ENCODE results near the gene STRN3. TPM values are rescaled to one million over a fixed set of nuclear protein-coding genes. Genes with fewer than 3 reads are reported as not detected.
A peak's percentile ranks its signal among the peaks of the same experiment; 100 is the strongest.

Gene STRN3
- total and polyA plus RNA-seq, 5 donors from 2014 or later: 3.5 to 27.1 (median 4.4) TPM

GRCh38 chr14:30996892-30997659 lies 29.1 kb downstream of the STRN3 start:
- Mint-ChIP-seq H3K36me3 (peaks cover 32% of the 10 kb centered on the region), H3K27ac (no peak overlapping the region), H3K4me3 (no peak overlapping the region), H3K4me1 (peaks cover 13 to 52% (median 41%) of the 10 kb centered on the region in 4 donors), H3K27me3 (no peaks in the 10 kb centered on the region), H3K9me3 (peaks cover 0 to 13% (median 1%) of the 10 kb centered on the region in 7 donors)
- no peaks in the 10 kb centered on the region for H3K27me3 ChIP-seq (ENCODE audit: control insufficient read depth, insufficient read depth, low read length)
- H3K36me3 ChIP-seq (ENCODE audit: control insufficient read depth, insufficient read depth, low read length): peaks cover 19% of the 10 kb centered on the region
- no peak overlapping the region for H3K4me3 ChIP-seq (ENCODE audit: low read depth, low read length)
- peaks cover 16% of the 10 kb centered on the region for H3K4me1 ChIP-seq (ENCODE audit: control insufficient read depth, insufficient read depth, low read length, poor library complexity, severe bottlenecking)
- no peak for DNase-seq
- ATAC-seq (ENCODE audit: low read depth in 2 of 2): no peak
- no peak overlapping the region for H3K27ac ChIP-seq (ENCODE audit: insufficient read depth, low read length, poor library complexity, severe bottlenecking)
- H3K9me3 ChIP-seq (ENCODE audit: control insufficient read depth in 2 of 2, low read length in 2 of 2): peaks cover 12 to 13% of the 10 kb centered on the region in 2 experiments

DNA sequence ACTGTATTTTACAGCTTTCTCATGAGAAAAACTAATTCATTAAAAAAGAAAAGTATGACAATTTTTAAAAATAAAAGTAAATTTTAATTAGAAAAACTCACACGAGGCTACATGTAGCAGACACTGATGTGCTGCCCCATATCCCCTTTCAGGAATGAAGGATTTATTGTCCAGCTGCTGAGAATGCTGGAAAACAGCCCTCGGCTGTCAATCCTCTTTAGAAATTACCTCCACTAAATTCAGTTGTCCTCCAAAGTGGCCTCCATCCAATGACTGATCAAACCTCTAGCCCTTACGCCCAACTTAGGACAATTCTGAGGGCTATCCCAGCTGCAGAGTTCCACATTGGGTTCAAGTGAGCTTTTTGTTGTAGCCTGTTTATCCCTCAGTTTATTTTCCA lies 30.5 kb downstream of the STRN3 start:
- Mint-ChIP-seq H3K4me1 (peaks cover 21 to 55% (median 46%) of the 10 kb centered on the region in 4 donors), H3K27ac (no peak overlapping the region), H3K9me3 (peaks cover 0 to 13% (median 1%) of the 10 kb centered on the region in 7 donors), H3K27me3 (no peaks in the 10 kb centered on the region), H3K4me3 (peak overlapping the region in 2 of 4 donors; percentile 7 to 29), H3K36me3 (peaks cover 22% of the 10 kb centered on the region)
- Histone ChIP-seq H3K9me3 (ENCODE audit: control insufficient read depth in 2 of 2, low read length in 2 of 2) (peaks cover 12 to 13% of the 10 kb centered on the region in 2 experiments), H3K36me3 (ENCODE audit: control insufficient read depth, insufficient read depth, low read length) (peaks cover 17% of the 10 kb centered on the region), H3K4me1 (ENCODE audit: control insufficient read depth, insufficient read depth, low read length, poor library complexity, severe bottlenecking) (peaks cover 16% of the 10 kb centered on the region), H3K27me3 (ENCODE audit: control insufficient read depth, insufficient read depth, low read length) (no peaks in the 10 kb centered on the region), H3K4me3 (ENCODE audit: low read depth, low read length) (no peak overlapping the region), H3K27ac (ENCODE audit: insufficient read depth, low read length, poor library complexity, severe bottlenecking) (no peak overlapping the region)
- ATAC-seq (ENCODE audit: low read depth in 2 of 2) (no peak), DNase-seq (no peak)

DNA sequence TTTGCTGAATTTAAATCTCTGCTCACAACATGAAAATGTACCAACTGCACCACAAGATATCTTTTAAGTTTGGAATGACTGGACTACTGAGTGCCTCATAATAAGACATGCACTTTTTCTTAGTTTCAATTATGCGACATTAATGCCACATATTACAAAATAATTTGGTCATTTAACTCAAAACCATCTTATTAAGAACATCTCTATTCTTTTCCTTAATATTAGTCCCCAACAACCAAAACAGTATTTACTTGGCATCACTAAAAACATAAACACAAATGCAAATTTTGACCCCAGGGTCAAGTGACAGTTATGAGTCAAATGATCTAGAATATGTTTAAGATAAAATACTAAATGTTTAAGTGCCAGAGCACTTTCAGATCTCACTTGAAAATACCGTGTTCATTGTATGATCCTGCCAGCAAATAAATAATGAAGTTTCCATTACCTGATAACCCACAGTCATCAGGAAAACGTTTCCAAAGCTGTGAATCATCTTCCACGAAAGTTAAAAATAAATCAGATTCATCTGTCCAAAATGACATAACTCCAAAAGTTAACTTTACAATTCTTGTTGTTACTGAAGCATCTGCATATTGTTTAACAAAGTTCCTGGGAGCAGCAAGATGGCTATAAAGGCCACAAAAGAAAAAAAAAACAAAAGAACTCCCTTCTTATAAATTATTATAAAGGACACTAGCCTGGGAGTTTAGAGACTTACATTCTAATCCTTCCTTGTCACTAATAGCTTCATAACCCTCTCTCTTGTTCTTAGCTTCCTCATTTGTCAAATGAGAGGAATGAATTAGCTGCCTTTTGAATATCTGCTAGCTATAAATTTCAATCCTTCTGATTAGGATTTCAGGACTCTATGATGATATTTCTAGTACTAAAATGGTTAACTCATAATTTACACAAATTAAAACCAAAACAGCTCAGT lies 31.2 kb downstream of the STRN3 start:
- Mint-ChIP-seq H3K36me3 (peaks cover 19% of the 10 kb centered on the region), H3K4me1 (peaks cover 24 to 51% (median 41%) of the 10 kb centered on the region in 4 donors), H3K27ac (peak overlapping the region in 1 of 3 donors; percentile 62), H3K9me3 (peaks cover 0 to 13% (median 0%) of the 10 kb centered on the region in 7 donors), H3K4me3 (peak overlapping the region in 2 of 4 donors; percentile 41 to 42), H3K27me3 (no peaks in the 10 kb centered on the region)
- Histone ChIP-seq H3K4me3 (ENCODE audit: low read depth, low read length) (no peak overlapping the region), H3K9me3 (ENCODE audit: control insufficient read depth in 2 of 2, low read length in 2 of 2) (peaks cover 12 to 13% of the 10 kb centered on the region in 2 experiments), H3K36me3 (ENCODE audit: control insufficient read depth, insufficient read depth, low read length) (peaks cover 17% of the 10 kb centered on the region), H3K27ac (ENCODE audit: insufficient read depth, low read length, poor library complexity, severe bottlenecking) (no peak overlapping the region), H3K27me3 (ENCODE audit: control insufficient read depth, insufficient read depth, low read length) (no peaks in the 10 kb centered on the region), H3K4me1 (ENCODE audit: control insufficient read depth, insufficient read depth, low read length, poor library complexity, severe bottlenecking) (peaks cover 16% of the 10 kb centered on the region)
- ATAC-seq (ENCODE audit: low read depth in 2 of 2) (no peak), DNase-seq (peak in 1 of 3 donors; percentile 13)

GRCh38 chr14:30993071-30993470 lies 33.1 kb downstream of the STRN3 start:
- ATAC-seq (ENCODE audit: low read depth in 2 of 2) (no peak), DNase-seq (no peak)
- peaks cover 2% of the 10 kb centered on the region for H3K36me3 ChIP-seq (ENCODE audit: control insufficient read depth, insufficient read depth, low read length)
- Mint-ChIP-seq H3K4me1 (peaks cover 40 to 55% (median 47%) of the 10 kb centered on the region in 4 donors), H3K9me3 (peaks cover 0 to 2% (median 0%) of the 10 kb centered on the region in 7 donors), H3K27ac (no peak overlapping the region), H3K36me3 (peaks cover 6% of the 10 kb centered on the region), H3K27me3 (no peaks in the 10 kb centered on the region), H3K4me3 (no peak overlapping the region)
- peaks cover 0 to 1% of the 10 kb centered on the region in 2 experiments for H3K9me3 ChIP-seq (ENCODE audit: control insufficient read depth in 2 of 2, low read length in 2 of 2)
- H3K4me3 ChIP-seq (ENCODE audit: low read depth, low read length): no peak overlapping the region
- no peak overlapping the region for H3K27ac ChIP-seq (ENCODE audit: insufficient read depth, low read length, poor library complexity, severe bottlenecking)
- no peaks in the 10 kb centered on the region for H3K27me3 ChIP-seq (ENCODE audit: control insufficient read depth, insufficient read depth, low read length)
- peaks cover 16% of the 10 kb centered on the region for H3K4me1 ChIP-seq (ENCODE audit: control insufficient read depth, insufficient read depth, low read length, poor library complexity, severe bottlenecking)

GRCh38 chr14:30991408-30991807 lies 34.8 kb downstream of the STRN3 start:
- ATAC-seq (ENCODE audit: low read depth in 2 of 2): no peak
- Mint-ChIP-seq H3K36me3 (no peaks in the 10 kb centered on the region), H3K4me3 (peak overlapping the region in 1 of 4 donors; percentile 4)

GRCh38 chr14:30990770-30991169 lies 35.4 kb downstream of the STRN3 start:
- H3K27me3 Mint-ChIP-seq: no peaks in the 10 kb centered on the region
- Histone ChIP-seq H3K4me3 (ENCODE audit: low read depth, low read length) (no peak overlapping the region), H3K36me3 (ENCODE audit: control insufficient read depth, insufficient read depth, low read length) (no peaks in the 10 kb centered on the region), H3K9me3 (ENCODE audit: control insufficient read depth in 2 of 2, low read length in 2 of 2) (no peaks in the 10 kb centered on the region), H3K27ac (ENCODE audit: insufficient read depth, low read length, poor library complexity, severe bottlenecking) (no peak overlapping the region), H3K4me1 (ENCODE audit: control insufficient read depth, insufficient read depth, low read length, poor library complexity, severe bottlenecking) (peaks cover 12% of the 10 kb centered on the region), H3K27me3 (ENCODE audit: control insufficient read depth, insufficient read depth, low read length) (no peaks in the 10 kb centered on the region)
- H3K27ac Mint-ChIP-seq: no peak overlapping the region
- H3K4me1 Mint-ChIP-seq: peaks cover 39 to 54% (median 48%) of the 10 kb centered on the region in 4 donors
- no peaks in the 10 kb centered on the region for H3K9me3 Mint-ChIP-seq
- peaks cover 5% of the 10 kb centered on the region for H3K36me3 Mint-ChIP-seq
- no peak for ATAC-seq (ENCODE audit: low read depth in 2 of 2)
- no peak overlapping the region for H3K4me3 Mint-ChIP-seq
- DNase-seq: no peak

More at GRCh38 chr14:30991408-30991807, 34.8 kb downstream of the STRN3 start:
- H3K4me1 ChIP-seq (ENCODE audit: control insufficient read depth, insufficient read depth, low read length, poor library complexity, severe bottlenecking): peaks cover 16% of the 10 kb centered on the region
- no peaks in the 10 kb centered on the region for H3K9me3 ChIP-seq (ENCODE audit: control insufficient read depth in 2 of 2, low read length in 2 of 2)
- no peaks in the 10 kb centered on the region for H3K36me3 ChIP-seq (ENCODE audit: control insufficient read depth, insufficient read depth, low read length)
- no peaks in the 10 kb centered on the region for H3K27me3 Mint-ChIP-seq
- H3K4me1 Mint-ChIP-seq: peaks cover 38 to 54% (median 45%) of the 10 kb centered on the region in 4 donors
- DNase-seq: no peak
- H3K27ac ChIP-seq (ENCODE audit: insufficient read depth, low read length, poor library complexity, severe bottlenecking): no peak overlapping the region
- no peak overlapping the region for H3K4me3 ChIP-seq (ENCODE audit: low read depth, low read length)
- peak overlapping the region in 2 of 3 donors; percentile 30 to 81 for H3K27ac Mint-ChIP-seq
- no peaks in the 10 kb centered on the region for H3K9me3 Mint-ChIP-seq
- H3K27me3 ChIP-seq (ENCODE audit: control insufficient read depth, insufficient read depth, low read length): no peaks in the 10 kb centered on the region

- peaks cover 30 to 41% (median 38%) of the 10 kb centered on the region in 4 donors for H3K4me1 Mint-ChIP-seq
- Histone ChIP-seq H3K36me3 (ENCODE audit: control insufficient read depth, insufficient read depth, low read length) (no peaks in the 10 kb centered on the region), H3K27me3 (ENCODE audit: control insufficient read depth, insufficient read depth, low read length) (no peaks in the 10 kb centered on the region), H3K9me3 (ENCODE audit: control insufficient read depth in 2 of 2, low read length in 2 of 2) (no peaks in the 10 kb centered on the region), H3K4me3 (ENCODE audit: low read depth, low read length) (no peak overlapping the region), H3K27ac (ENCODE audit: insufficient read depth, low read length, poor library complexity, severe bottlenecking) (no peak overlapping the region), H3K4me1 (ENCODE audit: control insufficient read depth, insufficient read depth, low read length, poor library complexity, severe bottlenecking) (no peaks in the 10 kb centered on the region)
- no peak overlapping the region for H3K4me3 Mint-ChIP-seq
- no peak overlapping the region for H3K27ac Mint-ChIP-seq
- H3K27me3 Mint-ChIP-seq: no peaks in the 10 kb centered on the region
- peaks cover 11% of the 10 kb centered on the region for H3K36me3 Mint-ChIP-seq
- ATAC-seq (ENCODE audit: low read depth in 2 of 2): no peak
- no peaks in the 10 kb centered on the region for H3K9me3 Mint-ChIP-seq
- DNase-seq: no peak
Observed at GRCh38 chr14:30988509-30988908, 37.7 kb downstream of the STRN3 start.

All from CD4-positive, CD25-positive, alpha-beta regulatory T cell (primary cell).